H9 (cell line): ENCODE results near the gene TRIM27. TPM values are rescaled to one million over a fixed set of nuclear protein-coding genes. Genes with fewer than 3 reads are reported as not detected.

ENCODE experiments used
- DNase-seq: peaks from one replicate; pipeline ENCODE4 v3.0.0-alpha.2; 2017
- H2AFZ ChIP-seq: one replicate; pipeline ENCODE4 v1.6.1; 2013; ENCODE audit warnings: mild to moderate bottlenecking, low read length, control low read depth, moderate library complexity
- H2AK5ac ChIP-seq: 2 replicates; pipeline ENCODE4 v1.6.1; 2013; ENCODE audit warnings: low read length, control low read depth, mixed read lengths; ENCODE audit not compliant: insufficient read length
- H2BK120ac ChIP-seq: one replicate; pipeline ENCODE4 v1.6.1; 2013; ENCODE audit warnings: low read depth, mild to moderate bottlenecking, low read length, control low read depth, inconsistent platforms; ENCODE audit not compliant: poor library complexity, severe bottlenecking
- H2BK12ac ChIP-seq: 2 replicates; pipeline ENCODE4 v1.6.1; 2013; ENCODE audit warnings: low read length, control low read depth, mixed read lengths, low read depth; ENCODE audit not compliant: insufficient read length
- H2BK15ac ChIP-seq: 2 replicates; pipeline ENCODE4 v1.6.1; 2013; ENCODE audit warnings: low read depth, low read length, control low read depth
- H2BK20ac ChIP-seq: one replicate; pipeline ENCODE4 v1.6.1; 2013; ENCODE audit warnings: low read depth, mild to moderate bottlenecking, low read length, control low read depth, inconsistent platforms; ENCODE audit not compliant: poor library complexity, severe bottlenecking
- H2BK5ac ChIP-seq: 2 replicates; pipeline ENCODE4 v1.6.1; 2013; ENCODE audit warnings: low read length, control low read depth, mixed read lengths; ENCODE audit not compliant: insufficient read length
- H3K14ac ChIP-seq: 2 replicates; pipeline ENCODE4 v1.6.1; 2013; ENCODE audit warnings: low read length, control low read depth; ENCODE audit not compliant: insufficient read depth
- H3K18ac ChIP-seq: 2 replicates; pipeline ENCODE4 v1.6.1; 2013; ENCODE audit warnings: low read depth, mild to moderate bottlenecking, mixed read lengths, low read length, control low read depth; ENCODE audit not compliant: insufficient read length
- H3K23ac ChIP-seq: 2 replicates; pipeline ENCODE4 v1.6.1; 2013; ENCODE audit warnings: low read length, control low read depth, mixed read lengths, low read depth; ENCODE audit not compliant: insufficient read length
- H3K23me2 ChIP-seq: 2 replicates; pipeline ENCODE4 v1.6.1; 2013; ENCODE audit warnings: low read depth, mild to moderate bottlenecking, mixed read lengths, low read length, control low read depth; ENCODE audit not compliant: insufficient read length, poor library complexity, severe bottlenecking
- H3K27ac ChIP-seq: 2 replicates; pipeline ENCODE4 v1.5.1; 2013; ENCODE audit warnings: low read length, control low read depth, mixed read lengths, low read depth; ENCODE audit not compliant: insufficient read length
- H3K27me3 ChIP-seq: 2 replicates; pipeline ENCODE4 v1.6.1; 2013; ENCODE audit warnings: low read length, control low read depth, inconsistent platforms; ENCODE audit not compliant: insufficient read depth
- H3K4ac ChIP-seq: 2 replicates; pipeline ENCODE4 v1.6.1; 2013; ENCODE audit warnings: low read depth, mild to moderate bottlenecking, control low read depth, inconsistent platforms, low read length, moderate library complexity
- H3K4me1 ChIP-seq: 2 replicates; pipeline ENCODE4 v1.6.1; 2013; ENCODE audit warnings: low read length, control low read depth, inconsistent platforms; ENCODE audit not compliant: insufficient read depth
- H3K4me2 ChIP-seq: 2 replicates; pipeline ENCODE4 v1.6.1; 2013; ENCODE audit warnings: low read length, control low read depth, mixed read lengths; ENCODE audit not compliant: insufficient read length, insufficient read depth
- H3K56ac ChIP-seq: 2 replicates; pipeline ENCODE4 v1.6.1; 2013; ENCODE audit warnings: low read depth, mild to moderate bottlenecking, mixed read lengths, low read length, control low read depth; ENCODE audit not compliant: insufficient read length
- H3K79me1 ChIP-seq: 2 replicates; pipeline ENCODE4 v1.6.1; 2013; ENCODE audit warnings: low read depth, mild to moderate bottlenecking, moderate library complexity, low read length, control low read depth, inconsistent platforms; ENCODE audit not compliant: insufficient read depth, poor library complexity, severe bottlenecking
- H3K79me2 ChIP-seq: 2 replicates; pipeline ENCODE4 v1.6.1; 2013; ENCODE audit warnings: low read length, control low read depth, inconsistent platforms; ENCODE audit not compliant: insufficient read depth
- H3K9ac ChIP-seq: 2 replicates; pipeline ENCODE4 v1.6.1; 2013; ENCODE audit warnings: low read length, control low read depth, mixed read lengths; ENCODE audit not compliant: insufficient read length; ENCODE audit errors: extremely low read depth
- H3K9me3 ChIP-seq: one replicate; pipeline ENCODE4 v1.6.1; 2013; ENCODE audit warnings: low read depth, low read length, inconsistent platforms; ENCODE audit not compliant: control insufficient read depth
- H3T11ph ChIP-seq: one replicate; pipeline ENCODE4 v1.6.1; 2013; ENCODE audit warnings: mild to moderate bottlenecking, low read length, control low read depth, inconsistent platforms
- H4K20me1 ChIP-seq: one replicate; pipeline ENCODE4 v1.6.1; 2013; ENCODE audit not compliant: control insufficient read depth, insufficient read length, insufficient read depth
- H4K5ac ChIP-seq: 2 replicates; pipeline ENCODE4 v1.6.1; 2013; ENCODE audit warnings: low read depth, mild to moderate bottlenecking, mixed read lengths, low read length, control low read depth; ENCODE audit not compliant: insufficient read length
- H4K8ac ChIP-seq: replicated peaks from 2 replicates; pipeline ENCODE4 v1.6.1; 2013; ENCODE audit warnings: low read length, control low read depth, mixed read lengths, low read depth; ENCODE audit not compliant: insufficient read length
- H4K91ac ChIP-seq: 2 replicates; pipeline ENCODE4 v1.6.1; 2013; ENCODE audit warnings: low read depth, mild to moderate bottlenecking, moderate library complexity, mixed read lengths, low read length, control low read depth; ENCODE audit not compliant: insufficient read length
- H3K27ac Mint-ChIP-seq, 3 experiments: 2 replicates in 2 of 3; 3 replicates in 1 of 3; pipeline ENCODE4 v1.8.0; 2020 to 2021; ENCODE audit warnings: mixed read lengths in 3 of 3, mild to moderate bottlenecking in 1 of 3, moderate library complexity in 1 of 3
- H3K27me3 Mint-ChIP-seq: 2 replicates; pipeline ENCODE4 v1.8.0; 2021; ENCODE audit warnings: low read depth, mild to moderate bottlenecking, moderate library complexity, mixed read lengths
- H3K36me3 Mint-ChIP-seq, 3 experiments: 2 replicates in 2 of 3; 3 replicates in 1 of 3; pipeline ENCODE4 v1.8.0; 2020 to 2021; ENCODE audit warnings: low read depth in 3 of 3, mixed read lengths in 3 of 3; ENCODE audit not compliant: insufficient read depth in 1 of 3
- H3K4me1 Mint-ChIP-seq, 2 experiments: 2 replicates each; pipeline ENCODE4 v1.8.0; 2020; ENCODE audit warnings: mixed read lengths in 2 of 2
- H3K4me3 Mint-ChIP-seq, 2 experiments: 2 replicates in 1 of 2; 3 replicates in 1 of 2; pipeline ENCODE4 v1.8.0; 2020 to 2021; ENCODE audit warnings: mild to moderate bottlenecking in 2 of 2, mixed read lengths in 2 of 2, moderate library complexity in 1 of 2
- H3K9me3 Mint-ChIP-seq, 2 experiments: 2 replicates in 1 of 2; 3 replicates in 1 of 2; pipeline ENCODE4 v1.8.0; 2020; ENCODE audit warnings: mild to moderate bottlenecking in 2 of 2, mixed read lengths in 2 of 2, moderate library complexity in 1 of 2
- CTCF ChIP-seq: fragments of 200-600 bp; sonication (generic); conservative IDR thresholded peaks from 3 replicates; pipeline ENCODE4 v1.8.0; 2021; ENCODE audit warnings: antibody characterized with exemption, mild to moderate bottlenecking
- WGBS: extraction: QIAGEN DNeasy Blood & Tissue Kit; methylation state at CpG from one replicate; pipeline ENCODE4 v1.1.7; 2013; ENCODE audit warnings: missing lambda C conversion rate, low lambda C conversion rate, mixed read lengths; ENCODE audit not compliant: insufficient read length; ENCODE audit errors: extremely low coverage; 5-methylcytosine and 5-hydroxymethylcytosine counted together
- total RNA-seq: library from RNA; stranded (reverse); gene quantifications from 2 replicates; pipeline ENCODE4 v1.2.1, GENCODE V29; 2021

TRIM27 gene
- total RNA-seq, 1 experiment from 2014 or later, result 98.2 TPM

DNA sequence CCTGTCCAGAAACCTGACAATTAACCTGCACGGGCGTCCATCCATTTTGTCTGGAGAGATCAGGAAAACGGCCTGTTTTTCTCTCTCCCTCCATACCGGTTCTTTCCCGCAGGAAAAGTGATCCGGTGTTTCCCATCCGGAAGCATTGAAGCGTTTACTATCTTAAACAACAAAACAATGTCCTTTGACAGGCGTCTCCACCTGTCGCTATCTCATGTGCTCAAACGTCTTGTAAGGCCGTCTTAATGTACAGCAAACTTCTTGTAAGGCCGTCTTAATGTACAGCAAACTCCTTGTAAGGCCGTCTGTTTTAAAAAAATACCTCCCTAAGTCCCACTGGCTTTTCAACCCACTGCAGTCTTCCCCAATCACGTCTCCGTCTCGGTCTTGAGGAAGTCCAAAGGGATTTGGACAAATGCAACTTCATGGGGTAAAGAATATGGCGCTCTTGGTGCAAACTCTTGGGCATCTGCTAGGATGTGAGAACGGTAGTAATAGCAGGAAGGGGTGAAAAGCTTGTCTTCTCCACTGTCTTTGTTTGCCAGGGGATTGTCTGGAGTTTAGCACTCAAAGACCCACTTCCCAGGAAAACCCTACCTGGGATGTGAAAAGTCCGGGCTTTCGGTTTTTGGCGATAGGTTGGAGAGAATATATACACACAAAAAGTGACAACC lies 29.9 kb upstream of the TRIM27 start:
- Histone ChIP-seq H2BK12ac (no peak overlapping the region), H3K18ac (no peak overlapping the region), H3K56ac (no peak overlapping the region), H3K4me2 (peak overlapping the region; percentile 79), H2AK5ac (no peak overlapping the region), H3K4ac (no peak overlapping the region), H3K79me2 (no peaks in the 10 kb centered on the region), H3K27ac (no peak overlapping the region), H3K9me3 (no peaks in the 10 kb centered on the region), H2BK120ac (no peak overlapping the region), H3T11ph (no peak overlapping the region), H4K91ac (no peak overlapping the region), H2BK15ac (no peak overlapping the region; the same call in 1 of the 2 replicates), H3K23me2 (peaks cover 9% of the 10 kb centered on the region), H4K20me1 (no peaks in the 10 kb centered on the region), H2BK20ac (no peak overlapping the region), H3K23ac (no peak overlapping the region), H4K8ac (no peak overlapping the region), H3K27me3 (no peaks in the 10 kb centered on the region), H2BK5ac (no peak overlapping the region), H3K79me1 (no peaks in the 10 kb centered on the region), H4K5ac (no peak overlapping the region), H3K14ac (no peak overlapping the region), H2AFZ (peak overlapping the region; percentile 90), H3K9ac (peak overlapping the region; percentile 40), H3K4me1 (no peaks in the 10 kb centered on the region)
- peaks cover 4 to 5% (median 5%) of the 10 kb centered on the region in 3 experiments; a peak in 6 of 7 replicates for H3K36me3 Mint-ChIP-seq
- peaks cover 7 to 15% of the 10 kb centered on the region in 2 experiments; a peak in 4 of 5 replicates for H3K9me3 Mint-ChIP-seq
- H3K4me1 Mint-ChIP-seq, result peaks cover 17 to 21% of the 10 kb centered on the region in 2 experiments
- no peak for TF ChIP-seq CTCF
- no CpG with 5 or more reads among the region's 22 CpGs for WGBS
- peak overlapping the region; percentile 91 to 94 for H3K4me3 Mint-ChIP-seq
- H3K27me3 Mint-ChIP-seq, result peaks cover 9% of the 10 kb centered on the region
- DNase-seq, result no peak
- peak overlapping the region in 1 of 3 experiments; percentile 24; a peak in 1 of 7 replicates for H3K27ac Mint-ChIP-seq
